Esophagus muscularis mucosa (tissue), 4 donors: ENCODE data around the gene SLC41A3. TPM values are rescaled to one million over a fixed set of nuclear protein-coding genes. Genes with fewer than 3 reads are reported as not detected.
A peak's percentile ranks its signal among the peaks of the same experiment; 100 is the strongest.

ENCODE experiments used
- DNase-seq: peaks from one replicate; pipeline ENCODE4 v3.0.0-alpha.2; 2017; ENCODE audit errors: extremely low spot score
- H3K27ac ChIP-seq, 4 donors: fragments of 200-600 bp; sonication (generic); replicated peaks in 1 of 4; 1 replicate in 3 of 4; 2 replicates in 1 of 4; pipeline ENCODE4 v1.5.1; 2016 to 2019; ENCODE audit warnings: mild to moderate bottlenecking in 1 of 4
- H3K27me3 ChIP-seq, 4 donors: fragments of 200-600 bp; sonication (generic); one replicate each; pipeline versions ENCODE4 v1.5.1 to v1.6.0; 2016 to 2019
- H3K36me3 ChIP-seq, 4 donors: fragments of 200-600 bp; sonication (generic); one replicate each; pipeline ENCODE4 v1.5.1; 2016 to 2019
- H3K4me1 ChIP-seq, 4 donors: fragments of 200-600 bp; sonication (generic); one replicate each; pipeline ENCODE4 v1.5.1; 2016 to 2019
- H3K4me3 ChIP-seq, 4 donors: fragments of 200-600 bp; sonication (generic); 1 replicate in 2 of 4; 2 replicates in 2 of 4; pipeline ENCODE4 v1.5.1; 2016 to 2019; ENCODE audit warnings: mild to moderate bottlenecking in 4 of 4, moderate library complexity in 1 of 4
- H3K9me3 ChIP-seq, 4 donors: fragments of 200-600 bp; sonication (generic); 1 replicate in 3 of 4; 2 replicates in 1 of 4; pipeline ENCODE4 v1.5.1; 2016 to 2019
- EP300 ChIP-seq: sonication (generic); formaldehyde crosslinking; IDR thresholded peaks from one replicate; pipeline ENCODE4 v1.6.1; 2017; ENCODE audit warnings: antibody characterized with exemption
- POLR2A ChIP-seq: fragments of 450-650 bp; IDR thresholded peaks from one replicate; pipeline ENCODE4 v1.6.1; 2017; ENCODE audit warnings: antibody characterized with exemption, moderate library complexity, mild to moderate bottlenecking, low read depth
- POLR2AphosphoS5 ChIP-seq, 2 donors: sonication (generic); formaldehyde crosslinking; IDR thresholded peaks; one replicate each; pipeline ENCODE4 v1.6.1; 2017; ENCODE audit warnings: antibody characterized with exemption in 2 of 2
- WGBS: methylation state at CpG from one replicate; pipeline ENCODE4 v1.1.5; 2018; 5-methylcytosine and 5-hydroxymethylcytosine counted together
- intact Hi-C: fragments of 100-400 bp; cut with DNase I; formaldehyde crosslinking; loops from one replicate; pipeline ENCODE4 v1.15.1; 2023
- total RNA-seq, 4 donors: library from RNA; depleted of rRNA; stranded (reverse); fragments of >200 nt; gene quantifications; one replicate each; pipeline versions ENCODE4 v1.1.0 to v1.2.1, GENCODE V29; 2016
- TF ChIP-seq, protein P1 (sequence below), 3 experiments: fragments of 200-600 bp in 2 of 3; fragments of 450-650 bp in 1 of 3; sonication (generic) in 2 of 3; IDR thresholded peaks; one replicate each; pipeline ENCODE4 v1.5.1; 2017 to 2019; ENCODE audit warnings: antibody characterized with exemption in 3 of 3, mild to moderate bottlenecking in 2 of 3, moderate library complexity in 1 of 3

Gene SLC41A3
- total RNA-seq, 4 donors from 2014 or later, result 31.6 to 68.1 (median 38.9) TPM

DNA sequence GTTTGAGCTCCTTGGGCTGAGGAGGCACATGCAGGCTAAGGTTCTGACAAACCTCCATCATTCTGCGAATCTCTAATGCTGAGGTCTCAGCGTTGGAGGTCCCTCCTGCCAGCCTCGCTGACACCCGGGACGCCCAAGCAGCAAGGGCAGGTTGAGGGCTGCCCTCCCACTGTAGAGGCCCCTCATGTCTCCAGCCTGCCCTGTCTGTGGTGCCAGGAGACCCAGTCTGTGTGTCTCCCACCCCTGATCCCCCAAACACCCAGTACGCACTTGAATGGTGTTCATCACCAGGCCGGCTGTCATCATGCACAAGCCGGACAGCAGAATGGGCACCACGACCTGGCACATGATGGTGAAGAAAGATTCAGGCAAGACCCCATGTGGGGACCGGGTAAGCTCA lies 27.8 kb downstream of the SLC41A3 start:
- DNase-seq, result peak; percentile 62
- intact Hi-C loops, result no loop called here

DNA sequence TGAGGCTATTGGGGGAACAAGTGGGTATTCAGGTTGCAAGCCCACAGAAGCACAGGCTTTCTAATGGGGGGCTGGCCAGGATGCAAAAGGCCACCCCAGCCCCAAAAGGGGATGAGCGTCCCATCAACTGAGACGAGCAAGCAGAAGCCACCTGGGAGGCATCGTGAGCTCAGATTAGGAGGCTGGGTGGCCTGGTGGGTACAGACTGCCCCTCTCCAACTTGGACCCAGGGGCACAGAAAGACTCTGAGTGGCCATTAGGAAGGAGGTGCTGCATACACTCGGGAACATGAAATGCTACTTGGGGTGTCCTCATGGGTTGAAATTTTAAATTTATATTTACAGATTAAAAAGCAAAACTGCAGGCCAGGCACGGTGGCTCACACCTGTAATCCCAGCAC lies 29.1 kb downstream of the SLC41A3 start:
- H3K4me3 ChIP-seq, result no peak overlapping the region
- whole genome bisulfite sequencing, result 94% methylated on average over 5 of the region's 5 CpGs

More for the DNA sequence above, 27.8 kb downstream of the SLC41A3 start:
- peaks cover 7 to 18% (median 11%) of the 10 kb centered on the region in 4 donors for H3K4me1 ChIP-seq
- H3K27ac ChIP-seq, result no peak overlapping the region
- TF ChIP-seq POLR2AphosphoS5 (IDR thresholded peaks at IDR 0.05), result no peak
- no peak for TF ChIP-seq POLR2A
- TF ChIP-seq, protein P1, sequence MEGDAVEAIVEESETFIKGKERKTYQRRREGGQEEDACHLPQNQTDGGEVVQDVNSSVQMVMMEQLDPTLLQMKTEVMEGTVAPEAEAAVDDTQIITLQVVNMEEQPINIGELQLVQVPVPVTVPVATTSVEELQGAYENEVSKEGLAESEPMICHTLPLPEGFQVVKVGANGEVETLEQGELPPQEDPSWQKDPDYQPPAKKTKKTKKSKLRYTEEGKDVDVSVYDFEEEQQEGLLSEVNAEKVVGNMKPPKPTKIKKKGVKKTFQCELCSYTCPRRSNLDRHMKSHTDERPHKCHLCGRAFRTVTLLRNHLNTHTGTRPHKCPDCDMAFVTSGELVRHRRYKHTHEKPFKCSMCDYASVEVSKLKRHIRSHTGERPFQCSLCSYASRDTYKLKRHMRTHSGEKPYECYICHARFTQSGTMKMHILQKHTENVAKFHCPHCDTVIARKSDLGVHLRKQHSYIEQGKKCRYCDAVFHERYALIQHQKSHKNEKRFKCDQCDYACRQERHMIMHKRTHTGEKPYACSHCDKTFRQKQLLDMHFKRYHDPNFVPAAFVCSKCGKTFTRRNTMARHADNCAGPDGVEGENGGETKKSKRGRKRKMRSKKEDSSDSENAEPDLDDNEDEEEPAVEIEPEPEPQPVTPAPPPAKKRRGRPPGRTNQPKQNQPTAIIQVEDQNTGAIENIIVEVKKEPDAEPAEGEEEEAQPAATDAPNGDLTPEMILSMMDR (IDR thresholded peaks at IDR 0.05), result no peak
- TF ChIP-seq EP300, result no peak
- 100% methylated on average over 4 of the region's 10 CpGs for WGBS
- peaks cover 0 to 22% (median 4%) of the 10 kb centered on the region in 4 donors for H3K36me3 ChIP-seq
- no peaks in the 10 kb centered on the region for H3K9me3 ChIP-seq
- H3K4me3 ChIP-seq, result no peak overlapping the region
- no peaks in the 10 kb centered on the region for H3K27me3 ChIP-seq

DNA sequence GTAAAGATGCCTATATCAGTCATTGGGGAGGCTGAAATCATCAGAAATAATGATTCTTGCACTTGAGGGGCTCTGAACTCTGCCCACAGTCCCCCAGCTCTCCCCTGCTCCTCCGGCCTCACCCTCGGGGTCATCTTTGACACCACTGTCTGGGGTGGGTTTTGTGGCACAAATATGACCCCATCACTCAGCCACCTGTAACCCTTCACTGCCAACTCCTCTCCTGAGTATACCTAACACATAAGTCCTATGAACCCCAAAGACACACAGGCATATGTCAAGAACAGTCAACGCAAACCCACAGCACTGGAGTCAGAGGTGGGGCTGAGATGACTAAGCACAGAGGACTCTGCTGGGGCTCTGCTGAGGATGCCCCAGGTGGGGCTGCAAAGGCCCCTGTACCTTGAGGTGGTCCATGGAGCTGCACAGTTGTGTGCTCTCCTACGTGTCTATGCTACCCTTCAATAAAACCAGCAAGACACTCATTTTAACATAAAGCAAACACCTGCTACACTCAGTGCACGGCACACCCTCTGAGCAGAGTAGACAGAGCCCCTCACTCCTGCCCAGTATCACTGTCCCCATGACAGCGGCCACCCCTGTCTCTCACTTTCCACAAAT lies 29.9 kb downstream of the SLC41A3 start:
- Histone ChIP-seq H3K4me1 (peaks cover 7 to 14% (median 11%) of the 10 kb centered on the region in 4 donors), H3K27me3 (no peaks in the 10 kb centered on the region), H3K27ac (no peak overlapping the region), H3K36me3 (peaks cover 0 to 32% (median 15%) of the 10 kb centered on the region in 4 donors), H3K4me3 (no peak overlapping the region), H3K9me3 (no peaks in the 10 kb centered on the region)
- intact Hi-C loops, result no loop called here
- 95% methylated on average over 6 of the region's 6 CpGs for WGBS
- peak; percentile 89 for DNase-seq
- no peak for TF ChIP-seq POLR2AphosphoS5 (IDR thresholded peaks at IDR 0.05)
- no peak for TF ChIP-seq POLR2A
- TF ChIP-seq, protein P1 (IDR thresholded peaks at IDR 0.05), result no peak
- no peak for TF ChIP-seq EP300

More for the DNA sequence above, 29.1 kb downstream of the SLC41A3 start:
- intact Hi-C loops, result no loop called here
- Histone ChIP-seq H3K27ac (no peak overlapping the region), H3K4me1 (peaks cover 7 to 14% (median 11%) of the 10 kb centered on the region in 4 donors), H3K9me3 (no peaks in the 10 kb centered on the region), H3K36me3 (peaks cover 5 to 30% (median 11%) of the 10 kb centered on the region in 4 donors), H3K27me3 (no peaks in the 10 kb centered on the region)
- TF ChIP-seq POLR2A, result no peak
- no peak for TF ChIP-seq POLR2AphosphoS5 (IDR thresholded peaks at IDR 0.05)
- no peak for TF ChIP-seq EP300
- TF ChIP-seq, protein P1 (IDR thresholded peaks at IDR 0.05), result no peak
- DNase-seq, result peak; percentile 64

DNA sequence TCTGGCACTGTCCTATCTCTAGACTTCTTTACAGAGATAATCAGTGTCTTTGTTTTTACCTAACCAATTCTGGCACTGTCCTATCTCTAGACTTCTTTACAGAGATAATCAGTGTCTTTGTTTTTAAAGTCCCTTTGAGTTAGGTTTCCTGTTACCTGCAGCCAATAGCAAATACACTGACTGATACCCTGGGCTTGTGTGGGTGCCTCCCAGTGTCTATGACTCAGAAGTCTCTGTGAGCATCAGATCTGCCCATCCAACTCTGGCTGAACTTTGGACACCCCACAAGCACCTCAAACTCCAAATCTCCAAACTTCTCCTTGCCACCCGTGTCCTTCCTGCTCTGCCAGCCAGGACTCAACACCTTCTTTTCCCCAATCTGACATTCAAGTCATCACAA lies 30.4 kb downstream of the SLC41A3 start:
- Histone ChIP-seq H3K4me1 (peaks cover 7 to 13% (median 9%) of the 10 kb centered on the region in 4 donors), H3K4me3 (no peak overlapping the region), H3K27ac (no peak overlapping the region), H3K9me3 (no peaks in the 10 kb centered on the region), H3K36me3 (peaks cover 0 to 36% (median 15%) of the 10 kb centered on the region in 4 donors), H3K27me3 (no peaks in the 10 kb centered on the region)
- intact Hi-C loops, result no loop called here
- TF ChIP-seq POLR2AphosphoS5 (IDR thresholded peaks at IDR 0.05) (no peak), POLR2A (no peak), EP300 (no peak)
- TF ChIP-seq, protein P1 (IDR thresholded peaks at IDR 0.05), result no peak
- 100% methylated on average over 1 of the region's 1 CpG for WGBS
- DNase-seq, result no peak
